HUDEP-2 (cell line): ENCODE measurements around the gene OR4N5.

Experiments
- DNase-seq, 76 experiments: peaks; one replicate each; lab custom pipeline; 2025; ENCODE audit not compliant: unreplicated experiment in 76 of 76; lab: John Stamatoyannopoulos, UW

The OR4N5 gene

DNA sequence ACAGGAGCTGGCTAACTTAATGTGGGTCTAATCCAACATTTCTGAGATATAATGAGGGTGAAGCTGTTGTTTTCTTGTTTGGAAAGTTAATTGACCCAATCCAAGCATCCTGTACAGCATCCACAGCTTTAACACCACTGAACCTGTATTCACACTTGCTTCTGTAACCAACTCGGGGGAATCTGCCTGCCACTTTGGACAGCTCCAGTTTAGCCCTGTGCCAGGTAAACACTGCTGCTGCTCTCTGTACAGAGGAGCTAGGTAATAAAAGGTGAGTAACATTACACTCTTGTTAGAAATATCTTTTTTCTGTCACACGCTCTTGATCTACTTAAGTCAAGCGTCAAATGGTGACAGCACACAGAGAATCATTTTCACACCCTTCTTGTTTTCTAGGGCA lies 52.8 kb downstream of the OR4N5 start:
- no peak for DNase-seq

DNA sequence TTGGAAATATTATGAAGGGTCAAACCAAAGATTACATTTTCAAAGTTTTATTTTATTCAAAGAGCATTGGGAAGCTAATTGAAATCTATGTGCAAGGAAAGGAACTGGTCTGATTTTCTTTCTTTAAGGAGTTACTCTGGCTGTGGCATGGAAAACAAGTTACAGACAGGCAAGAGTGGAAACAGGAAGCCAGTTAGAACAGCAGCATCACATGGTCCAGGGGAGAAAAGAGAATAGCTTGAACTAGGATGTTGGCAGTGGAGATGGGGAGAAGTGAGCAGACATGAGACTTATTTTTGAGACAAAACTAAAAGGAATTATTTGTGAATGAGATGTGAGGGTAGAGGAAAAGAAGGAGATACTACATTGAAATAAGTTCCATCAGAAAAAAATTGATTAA lies 55.5 kb downstream of the OR4N5 start:
- no peak for DNase-seq
